Activated CD8-positive, alpha-beta memory T cell treated with anti-CD3 and anti-CD28 coated beads, Interleukin-2, amount 50 U/mL, for 48 hours (primary cell): Measurements from ENCODE around the gene INAFM2.

Experiments used
- DNase-seq: peaks from one replicate; pipeline ENCODE4 v3.0.0-alpha.2; 2020

INAFM2 gene

GRCh38 chr15:40323239-40323952, at the start of gene INAFM2:
Gene INAFM2, plus strand, starts transcription at chr15:40323692. Its CDS starts 364 bp downstream, at chr15:40324056.
- DNase-seq, result peak; percentile 94

- peak; percentile 98 for DNase-seq
Measured at GRCh38 chr15:40274350-40275274, 48.9 kb upstream of the INAFM2 start.

- no peak for DNase-seq
Measured at GRCh38 chr15:40275523-40275922, 48.0 kb upstream of the INAFM2 start.

GRCh38 chr15:40275954-40276353, 47.5 kb upstream of the INAFM2 start:
- DNase-seq, result no peak

GRCh38 chr15:40276927-40277326, 46.6 kb upstream of the INAFM2 start:
- DNase-seq, result no peak

GRCh38 chr15:40277471-40277870, 46.0 kb upstream of the INAFM2 start:
- DNase-seq, result no peak

GRCh38 chr15:40278026-40278425, 45.5 kb upstream of the INAFM2 start:
- no peak for DNase-seq

GRCh38 chr15:40279437-40280141, 43.9 kb upstream of the INAFM2 start:
- DNase-seq, result peak; percentile 95

GRCh38 chr15:40280260-40281056, 43.0 kb upstream of the INAFM2 start:
- DNase-seq, result no peak

GRCh38 chr15:40281057-40281800, 42.3 kb upstream of the INAFM2 start:
- no peak for DNase-seq

GRCh38 chr15:40281801-40282146, 41.7 kb upstream of the INAFM2 start:
- DNase-seq, result no peak

- DNase-seq, result peak; percentile 80
Measured at GRCh38 chr15:40282147-40282868, 41.2 kb upstream of the INAFM2 start.

- peak; percentile 75 for DNase-seq
Measured at GRCh38 chr15:40282869-40283614, 40.5 kb upstream of the INAFM2 start, which contains the start of gene ANKRD63. Gene ANKRD63, minus strand, starts transcription at chr15:40283064. Its CDS starts 478 bp downstream, at chr15:40282586.

GRCh38 chr15:40283615-40284300, 39.7 kb upstream of the INAFM2 start:
- no peak for DNase-seq

GRCh38 chr15:40285151-40285550, 38.3 kb upstream of the INAFM2 start:
- no peak for DNase-seq

- DNase-seq, result no peak
Measured at GRCh38 chr15:40285554-40286011, 37.9 kb upstream of the INAFM2 start.

- DNase-seq, result no peak
Measured at GRCh38 chr15:40286061-40286532, 37.4 kb upstream of the INAFM2 start.

GRCh38 chr15:40286794-40287193, 36.7 kb upstream of the INAFM2 start:
- DNase-seq, result no peak

- DNase-seq, result no peak
Measured at GRCh38 chr15:40287505-40287904, 36.0 kb upstream of the INAFM2 start.
